B cell (primary cell): Measurements from ENCODE around the gene SHC2. TPM values are rescaled to one million over a fixed set of nuclear protein-coding genes. Genes with fewer than 3 reads are reported as not detected.
"Not testable (repeated sequence)": the region's sequence is repeated elsewhere in the genome, so short reads cannot be mapped to it uniquely, and the experiment has no call there.

Experiments
- ATAC-seq: fragments of 200-7000 bp; cut with Tn5 transposase; one replicate; pipeline ENCODE4 v1.10.0; 2021; ENCODE audit warnings: low read depth, mild to moderate bottlenecking, moderate number of reproducible peaks, moderate library complexity
- CTCF ChIA-PET: fragments of 350-600 bp; sonication (Branson Sonifier 250); formaldehyde crosslinking; loops from one replicate; lab custom pipeline; 2021; ENCODE audit warnings: antibody characterized with exemption, inconsistent platforms; lab: Charles Lee
- POLR2A ChIA-PET: fragments of 350-600 bp; sonication (Branson Sonifier 250); formaldehyde crosslinking; loops from one replicate; lab custom pipeline; 2021; ENCODE audit warnings: antibody characterized with exemption; lab: Charles Lee
- DNase-seq: peaks from one replicate; pipeline ENCODE4 v3.0.0; 2013
- H2AFZ ChIP-seq: 2 replicates; pipeline ENCODE4 v1.6.1; 2012; ENCODE audit warnings: mild to moderate bottlenecking, low read depth, low read length; ENCODE audit not compliant: insufficient read depth, poor library complexity, severe bottlenecking
- H3K27ac ChIP-seq, 2 donors: 1 replicate in 1 of 2; 2 replicates in 1 of 2; pipeline ENCODE4 v1.5.1; 2012 to 2013; ENCODE audit warnings: low read length in 2 of 2, mild to moderate bottlenecking in 2 of 2, moderate library complexity in 1 of 2
- H3K27me3 ChIP-seq, 4 experiments: fragments of 200-600 bp in 1 of 4; sonication (generic) in 1 of 4; replicated peaks in 1 of 4; 1 replicate in 2 of 4; 2 replicates in 2 of 4; pipeline versions ENCODE4 v1.6.1 to v1.7.0; 2013 to 2016; ENCODE audit warnings: low read length in 3 of 4, mild to moderate bottlenecking in 2 of 4, mixed read lengths in 1 of 4, moderate library complexity in 1 of 4; ENCODE audit not compliant: insufficient read depth in 4 of 4, control insufficient read depth in 3 of 4; ENCODE audit errors: control extremely low read depth in 1 of 4
- H3K36me3 ChIP-seq, 2 experiments: replicated peaks in 1 of 2; 1 replicate in 1 of 2; 2 replicates in 1 of 2; pipeline versions ENCODE4 v1.6.1 to v1.7.1; 2013; ENCODE audit warnings: low read length in 1 of 2; ENCODE audit not compliant: insufficient read depth in 2 of 2, control insufficient read depth in 1 of 2; ENCODE audit errors: control extremely low read depth in 1 of 2, extremely low read depth in 1 of 2
- H3K4me1 ChIP-seq, 2 donors: fragments of 200-600 bp in 1 of 2; sonication (generic) in 1 of 2; 1 replicate in 1 of 2; 2 replicates in 1 of 2; pipeline versions ENCODE4 v1.5.1 to v1.6.1; 2013 to 2017; ENCODE audit warnings: low read length in 2 of 2; ENCODE audit not compliant: control insufficient read depth in 2 of 2, insufficient read depth in 2 of 2
- H3K4me2 ChIP-seq: replicated peaks from 2 replicates; pipeline ENCODE3; 2012; ENCODE audit warnings: mild to moderate bottlenecking, low read depth, low read length; ENCODE audit not compliant: poor library complexity, severe bottlenecking
- H3K4me3 ChIP-seq, 5 experiments: fragments of 200-600 bp in 1 of 5; sonication (generic) in 1 of 5; 1 replicate in 3 of 5; 2 replicates in 2 of 5; pipeline versions ENCODE4 v1.5.1 to v1.7.0; 2011 to 2016; ENCODE audit warnings: low read length in 4 of 5, mild to moderate bottlenecking in 4 of 5, low read depth in 2 of 5, control low read depth in 1 of 5, moderate library complexity in 1 of 5; ENCODE audit not compliant: insufficient read depth in 1 of 5; ENCODE audit errors: control extremely low read depth in 1 of 5, extremely low read depth in 1 of 5
- H3K79me2 ChIP-seq: fragments of 200-600 bp; sonication (generic); one replicate; pipeline ENCODE4 v1.6.0; 2016; ENCODE audit warnings: low read length; ENCODE audit not compliant: control insufficient read depth, insufficient read depth
- H3K9ac ChIP-seq: fragments of 200-600 bp; sonication (generic); 2 replicates; pipeline ENCODE4 v1.6.1; 2017; ENCODE audit warnings: mild to moderate bottlenecking, low read length, moderate library complexity
- H3K9me3 ChIP-seq, 3 donors: one replicate each; pipeline versions ENCODE4 v1.6.1 to v1.7.1; 2013; ENCODE audit warnings: low read length in 2 of 3; ENCODE audit not compliant: control insufficient read depth in 2 of 3, insufficient read depth in 1 of 3; ENCODE audit errors: control extremely low read depth in 1 of 3
- H4K20me1 ChIP-seq: 2 replicates; pipeline ENCODE4 v1.6.0; 2012; ENCODE audit warnings: mild to moderate bottlenecking, low read length; ENCODE audit not compliant: insufficient read depth, control insufficient read depth, poor library complexity, severe bottlenecking
- H3K27ac Mint-ChIP-seq: one replicate; pipeline ENCODE4 v1.8.0; 2021; ENCODE audit warnings: mixed read lengths
- H3K27me3 Mint-ChIP-seq: one replicate; pipeline ENCODE4 v1.8.0; 2021; ENCODE audit warnings: mixed read lengths
- H3K4me1 Mint-ChIP-seq: one replicate; pipeline ENCODE4 v1.8.0; 2021; ENCODE audit warnings: mixed read lengths
- H3K4me3 Mint-ChIP-seq: one replicate; pipeline ENCODE4 v1.8.0; 2021; ENCODE audit warnings: mixed read lengths
- H3K9me3 Mint-ChIP-seq: one replicate; pipeline ENCODE4 v1.8.0; 2022; ENCODE audit warnings: mixed read lengths; ENCODE audit not compliant: insufficient read depth
- CTCF ChIP-seq: fragments of 200-600 bp; IDR thresholded peaks from one replicate; pipeline ENCODE4 v1.8.0; 2022; ENCODE audit warnings: antibody characterized with exemption, mild to moderate bottlenecking
- EZH2 ChIP-seq: IDR thresholded peaks from 2 replicates; pipeline ENCODE4 v1.6.1; 2012; ENCODE audit warnings: borderline replicate concordance, low read depth, mild to moderate bottlenecking, moderate library complexity, low read length; ENCODE audit not compliant: insufficient read depth, poor library complexity, severe bottlenecking
- WGBS: methylation state at CpG from one replicate; pipeline ENCODE4 v1.1.5; 2013; ENCODE audit warnings: missing lambda C conversion rate; ENCODE audit not compliant: insufficient coverage; 5-methylcytosine and 5-hydroxymethylcytosine counted together
- intact Hi-C: fragments of 100-400 bp; cut with micrococcal nuclease; formaldehyde crosslinking; loops from one replicate; pipeline ENCODE4 v1.10.0; 2022
- polyA plus RNA-seq: library from polyadenylated mRNA; depleted of rRNA; stranded (reverse); fragments of >200 nt; gene quantifications from 2 replicates; pipeline ENCODE4 v1.2.3, GENCODE V29; 2012
- total RNA-seq, 2 donors: library from RNA; stranded (reverse); fragments of 120-200 nt in 1 of 2; gene quantifications; 1 replicate in 1 of 2; 2 replicates in 1 of 2; pipeline versions ENCODE4 v1.2.3 to v1.2.4, GENCODE V29; 2013 to 2022

SHC2 gene
- total and polyA plus RNA-seq, 2 donors (not counting 1 experiment from before 2014, with no cell fraction given), result 0.19 TPM; not detected in 1

- peaks cover 5% of the 10 kb centered on the region for H3K27me3 Mint-ChIP-seq
- intact Hi-C loops, result no loop called here
- WGBS, result 96% methylated on average over 7 of the region's 10 CpGs
- no peaks in the 10 kb centered on the region for H4K20me1 ChIP-seq
- H3K36me3 ChIP-seq, result no peaks in the 10 kb centered on the region
- peaks cover 0 to 18% (median 1%) of the 10 kb centered on the region in 3 donors for H3K9me3 ChIP-seq
- no peak for TF ChIP-seq EZH2
- TF ChIP-seq CTCF, result no peak
- no peak overlapping the region for H3K27ac Mint-ChIP-seq
- DNase-seq, result no peak
- H3K4me3 Mint-ChIP-seq, result no peak overlapping the region
- no peaks in the 10 kb centered on the region for H3K79me2 ChIP-seq
- no peak overlapping the region for H3K4me3 ChIP-seq
- H2AFZ ChIP-seq, result no peak overlapping the region
- no peak overlapping the region for H3K27ac ChIP-seq
- ChIA-PET POLR2A (no interaction called here), CTCF (no interaction called here)
- H3K4me1 ChIP-seq, result no peaks in the 10 kb centered on the region
- H3K4me2 ChIP-seq, result no peak overlapping the region
- no peaks in the 10 kb centered on the region for H3K9me3 Mint-ChIP-seq
- no peak for ATAC-seq
- H3K27me3 ChIP-seq, result no peaks in the 10 kb centered on the region
- no peaks in the 10 kb centered on the region for H3K4me1 Mint-ChIP-seq
- no peak overlapping the region for H3K9ac ChIP-seq
Observed at GRCh38 chr19:430701-431100, 30.1 kb downstream of the SHC2 start.

- ATAC-seq (no peak), DNase-seq (no peak)
- H3K36me3 ChIP-seq, result no peaks in the 10 kb centered on the region
- Mint-ChIP-seq H3K27me3 (no peaks in the 10 kb centered on the region), H3K27ac (no peak overlapping the region), H3K9me3 (no peaks in the 10 kb centered on the region), H3K4me1 (no peaks in the 10 kb centered on the region), H3K4me3 (no peak overlapping the region)
- H3K27me3 ChIP-seq, result no peaks in the 10 kb centered on the region
- no peak overlapping the region for H3K4me3 ChIP-seq
- peaks cover 0 to 24% (median 0%) of the 10 kb centered on the region in 3 donors for H3K9me3 ChIP-seq
- intact Hi-C loops, result no loop called here
- no peak for TF ChIP-seq CTCF
- TF ChIP-seq EZH2, result no peak
- H3K4me1 ChIP-seq, result no peaks in the 10 kb centered on the region
- H3K9ac ChIP-seq, result no peak overlapping the region
- WGBS, result 98% methylated on average over 14 of the region's 15 CpGs
- H3K4me2 ChIP-seq, result no peak overlapping the region
- ChIA-PET CTCF (no interaction called here), POLR2A (no interaction called here)
- no peak overlapping the region for H2AFZ ChIP-seq
- H4K20me1 ChIP-seq, result no peaks in the 10 kb centered on the region
- no peaks in the 10 kb centered on the region for H3K79me2 ChIP-seq
- no peak overlapping the region for H3K27ac ChIP-seq
Observed at GRCh38 chr19:428149-428548, 32.7 kb downstream of the SHC2 start.

- H3K27ac ChIP-seq, H2AFZ ChIP-seq, intact Hi-C loops, H3K9me3 Mint-ChIP-seq, H3K79me2 ChIP-seq, POLR2A ChIA-PET, ATAC-seq, H3K4me3 ChIP-seq, H3K9ac ChIP-seq, H3K27me3 Mint-ChIP-seq, H3K4me3 Mint-ChIP-seq, H3K36me3 ChIP-seq, H3K4me2 ChIP-seq, CTCF ChIA-PET, H3K27me3 ChIP-seq, H3K27ac Mint-ChIP-seq, H3K4me1 ChIP-seq, H3K4me1 Mint-ChIP-seq, H4K20me1 ChIP-seq, DNase-seq: not testable (repeated sequence)
- H3K9me3 ChIP-seq, result peaks cover 0 to 24% (median 0%) of the 10 kb centered on the region in 3 donors
- 38% methylated on average over 10 of the region's 19 CpGs for WGBS
Observed at GRCh38 chr19:427675-428074, 33.2 kb downstream of the SHC2 start.
